DOHH2 (cell line): ENCODE results near the gene PUM2.
"Not testable (repeated sequence)": the region's sequence is repeated elsewhere in the genome, so short reads cannot be mapped to it uniquely, and the experiment has no call there.

Source experiments
- H3F3A ChIP-seq: fragments of 200-600 bp; sonication (generic), shearing (Covaris generic); 2 replicates; pipeline ENCODE4 v1.6.0; 2016; ENCODE audit warnings: antibody characterized with exemption, mild to moderate bottlenecking; ENCODE audit not compliant: control insufficient read depth, insufficient read depth
- H3K27ac ChIP-seq: fragments of 200-600 bp; sonication (generic); 2 replicates; pipeline ENCODE4 v1.5.1; 2014; ENCODE audit warnings: low read depth, mild to moderate bottlenecking, low read length, moderate library complexity
- H3K27me3 ChIP-seq: fragments of 200-600 bp; sonication (generic); 2 replicates; pipeline ENCODE4 v1.6.1; 2014; ENCODE audit warnings: mild to moderate bottlenecking, low read length, mixed read lengths; ENCODE audit not compliant: control insufficient read depth
- H3K36me3 ChIP-seq: fragments of 200-600 bp; sonication (generic); 2 replicates; pipeline ENCODE4 v1.6.1; 2014; ENCODE audit warnings: mild to moderate bottlenecking, low read length, moderate library complexity, mixed read lengths; ENCODE audit not compliant: control insufficient read depth
- H3K4me1 ChIP-seq: fragments of 200-600 bp; sonication (generic); 2 replicates; pipeline ENCODE4 v1.6.1; 2014; ENCODE audit warnings: mild to moderate bottlenecking, low read length, mixed read lengths; ENCODE audit not compliant: control insufficient read depth
- H3K4me2 ChIP-seq: fragments of 200-600 bp; sonication (generic); 2 replicates; pipeline ENCODE4 v1.6.0; 2014; ENCODE audit warnings: mild to moderate bottlenecking, low read length, moderate library complexity
- H3K4me3 ChIP-seq: fragments of 200-600 bp; sonication (generic); 2 replicates; pipeline ENCODE4 v1.5.1; 2014; ENCODE audit warnings: mild to moderate bottlenecking, low read length, mixed read lengths
- H3K79me2 ChIP-seq: fragments of 200-600 bp; sonication (generic); 2 replicates; pipeline ENCODE4 v1.6.1; 2014; ENCODE audit warnings: mild to moderate bottlenecking, low read length, mixed read lengths; ENCODE audit not compliant: control insufficient read depth
- H3K9me2 ChIP-seq: fragments of 200-600 bp; sonication (generic); replicated peaks from 2 replicates; pipeline ENCODE4 v1.6.1; 2014; ENCODE audit warnings: mild to moderate bottlenecking, low read length, mixed read lengths; ENCODE audit not compliant: control insufficient read depth
- H3K9me3 ChIP-seq: fragments of 200-600 bp; sonication (generic); 2 replicates; pipeline ENCODE4 v1.6.1; 2014; ENCODE audit warnings: antibody characterized with exemption, low read length, mixed read lengths; ENCODE audit not compliant: control insufficient read depth, insufficient read depth
- H4K20me1 ChIP-seq: fragments of 200-600 bp; sonication (generic); 2 replicates; pipeline ENCODE4 v1.6.0; 2014; ENCODE audit warnings: low read depth, mild to moderate bottlenecking, antibody characterized with exemption, low read length, moderate library complexity; ENCODE audit not compliant: control insufficient read depth, insufficient read depth
- EZH2phosphoT487 ChIP-seq: fragments of 200-600 bp; sonication (generic); IDR thresholded peaks from 2 replicates; pipeline ENCODE4 v1.6.1; 2017; ENCODE audit warnings: borderline replicate concordance, mild to moderate bottlenecking, antibody characterized with exemption, low read length, moderate library complexity, mixed read lengths
- TF ChIP-seq, protein P1 (sequence below): fragments of 200-600 bp; sonication (generic); IDR thresholded peaks from one replicate; pipeline ENCODE4 v1.5.1; 2014; ENCODE audit warnings: antibody characterized with exemption, mild to moderate bottlenecking, low read depth, low read length; ENCODE audit not compliant: poor library complexity, severe bottlenecking

PUM2 gene

DNA sequence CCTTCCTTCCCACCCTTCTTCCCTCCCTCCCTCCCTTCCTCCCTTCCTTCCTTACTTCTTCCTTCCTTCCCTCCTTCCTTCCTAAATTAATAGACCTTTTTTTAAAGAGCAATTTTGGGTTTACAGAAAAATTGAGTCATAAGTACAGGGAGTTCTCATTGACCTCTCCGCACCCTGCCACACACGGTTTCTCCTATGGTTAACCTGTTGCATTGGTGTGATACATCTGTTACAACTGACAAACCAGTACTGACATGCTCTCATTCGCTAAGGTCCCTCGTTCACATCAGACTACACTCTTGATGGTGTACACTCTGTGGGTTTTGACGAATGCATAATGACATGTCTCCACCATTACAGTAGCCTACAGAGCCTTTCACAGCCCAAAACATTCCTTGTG lies 114.1 kb downstream of the PUM2 start:
- H4K20me1 ChIP-seq, result no peaks in the 10 kb centered on the region
- no peaks in the 10 kb centered on the region for H3K9me2 ChIP-seq
- no peaks in the 10 kb centered on the region for H3K79me2 ChIP-seq
- no peaks in the 10 kb centered on the region for H3K4me1 ChIP-seq
- TF ChIP-seq, protein P1, sequence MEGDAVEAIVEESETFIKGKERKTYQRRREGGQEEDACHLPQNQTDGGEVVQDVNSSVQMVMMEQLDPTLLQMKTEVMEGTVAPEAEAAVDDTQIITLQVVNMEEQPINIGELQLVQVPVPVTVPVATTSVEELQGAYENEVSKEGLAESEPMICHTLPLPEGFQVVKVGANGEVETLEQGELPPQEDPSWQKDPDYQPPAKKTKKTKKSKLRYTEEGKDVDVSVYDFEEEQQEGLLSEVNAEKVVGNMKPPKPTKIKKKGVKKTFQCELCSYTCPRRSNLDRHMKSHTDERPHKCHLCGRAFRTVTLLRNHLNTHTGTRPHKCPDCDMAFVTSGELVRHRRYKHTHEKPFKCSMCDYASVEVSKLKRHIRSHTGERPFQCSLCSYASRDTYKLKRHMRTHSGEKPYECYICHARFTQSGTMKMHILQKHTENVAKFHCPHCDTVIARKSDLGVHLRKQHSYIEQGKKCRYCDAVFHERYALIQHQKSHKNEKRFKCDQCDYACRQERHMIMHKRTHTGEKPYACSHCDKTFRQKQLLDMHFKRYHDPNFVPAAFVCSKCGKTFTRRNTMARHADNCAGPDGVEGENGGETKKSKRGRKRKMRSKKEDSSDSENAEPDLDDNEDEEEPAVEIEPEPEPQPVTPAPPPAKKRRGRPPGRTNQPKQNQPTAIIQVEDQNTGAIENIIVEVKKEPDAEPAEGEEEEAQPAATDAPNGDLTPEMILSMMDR, result no peak
- TF ChIP-seq EZH2phosphoT487, result no peak
- no peaks in the 10 kb centered on the region for H3K36me3 ChIP-seq
- H3K4me3 ChIP-seq, result no peak overlapping the region
- no peaks in the 10 kb centered on the region for H3F3A ChIP-seq
- H3K4me2 ChIP-seq, result no peak overlapping the region
- peaks cover 14% of the 10 kb centered on the region for H3K27me3 ChIP-seq
- H3K27ac ChIP-seq, result no peak overlapping the region
- no peaks in the 10 kb centered on the region; the same call in 1 of the 2 replicates for H3K9me3 ChIP-seq

DNA sequence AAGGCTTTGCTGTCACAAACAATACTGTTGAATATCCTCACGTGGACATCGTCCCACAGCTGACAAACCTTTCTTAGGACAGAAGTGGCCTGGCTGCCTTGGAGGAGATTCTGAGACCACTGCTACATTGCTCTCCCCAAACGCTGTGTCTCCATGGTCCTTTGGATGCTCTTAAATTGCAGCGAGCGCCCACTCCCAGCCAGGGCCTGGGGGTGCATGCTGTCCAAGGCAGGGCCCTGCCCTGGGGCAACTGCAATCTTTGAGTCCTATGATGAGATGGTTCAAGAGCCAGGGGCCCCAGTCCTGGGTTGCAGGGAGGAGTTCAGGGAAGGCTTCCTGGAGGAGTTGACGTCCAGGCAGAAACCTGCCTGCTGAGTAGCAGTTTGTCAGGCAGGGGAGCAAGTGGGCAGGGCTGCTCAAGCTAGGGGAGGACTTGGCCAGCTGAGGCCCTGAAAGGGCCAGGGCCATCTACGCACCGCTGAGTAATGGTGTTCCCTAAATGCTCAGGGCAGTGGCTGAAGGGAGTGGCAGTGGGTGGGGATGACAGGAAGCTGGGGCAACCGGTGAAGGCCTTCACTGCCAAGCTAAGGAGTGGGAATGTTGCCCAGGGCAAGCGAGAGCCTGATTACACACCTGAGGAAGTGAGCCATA lies 114.9 kb downstream of the PUM2 start:
- no peaks in the 10 kb centered on the region for H3F3A ChIP-seq
- H3K4me2 ChIP-seq, result no peak overlapping the region
- no peaks in the 10 kb centered on the region for H3K9me2 ChIP-seq
- no peaks in the 10 kb centered on the region for H3K36me3 ChIP-seq
- H3K27ac ChIP-seq, result no peak overlapping the region
- peaks cover 14% of the 10 kb centered on the region for H3K27me3 ChIP-seq
- TF ChIP-seq, protein P1, result no peak
- TF ChIP-seq EZH2phosphoT487, result no peak
- no peaks in the 10 kb centered on the region; the same call in 1 of the 2 replicates for H3K9me3 ChIP-seq
- no peak overlapping the region for H3K4me3 ChIP-seq
- H3K4me1 ChIP-seq, result no peaks in the 10 kb centered on the region
- no peaks in the 10 kb centered on the region for H4K20me1 ChIP-seq
- no peaks in the 10 kb centered on the region for H3K79me2 ChIP-seq

DNA sequence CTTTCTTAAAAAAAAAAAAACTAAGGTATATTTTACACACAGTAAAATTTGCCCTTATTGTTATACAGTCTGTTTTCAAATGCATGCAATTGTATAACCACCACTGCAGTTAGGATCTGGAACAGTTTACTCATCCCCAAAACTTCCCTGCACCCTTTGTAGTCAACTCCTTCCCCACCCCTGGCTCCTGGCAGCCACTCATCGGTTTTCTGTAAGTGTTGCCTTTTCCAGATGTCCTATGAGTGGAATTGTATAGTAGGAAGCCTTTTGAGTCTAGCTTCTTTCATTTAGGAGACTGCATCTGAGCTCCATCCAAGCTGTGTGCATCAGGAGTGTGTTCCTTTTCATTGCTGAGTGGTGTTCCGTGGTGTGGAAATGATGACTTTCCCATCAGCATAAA lies 116.0 kb downstream of the PUM2 start:
- not testable (repeated sequence) for H3K9me3 ChIP-seq, H3K4me2 ChIP-seq, H4K20me1 ChIP-seq, H3F3A ChIP-seq, H3K36me3 ChIP-seq, H3K4me3 ChIP-seq, H3K79me2 ChIP-seq, H3K9me2 ChIP-seq, H3K27ac ChIP-seq, H3K4me1 ChIP-seq
- H3K27me3 ChIP-seq, result peaks cover 14% of the 10 kb centered on the region

DNA sequence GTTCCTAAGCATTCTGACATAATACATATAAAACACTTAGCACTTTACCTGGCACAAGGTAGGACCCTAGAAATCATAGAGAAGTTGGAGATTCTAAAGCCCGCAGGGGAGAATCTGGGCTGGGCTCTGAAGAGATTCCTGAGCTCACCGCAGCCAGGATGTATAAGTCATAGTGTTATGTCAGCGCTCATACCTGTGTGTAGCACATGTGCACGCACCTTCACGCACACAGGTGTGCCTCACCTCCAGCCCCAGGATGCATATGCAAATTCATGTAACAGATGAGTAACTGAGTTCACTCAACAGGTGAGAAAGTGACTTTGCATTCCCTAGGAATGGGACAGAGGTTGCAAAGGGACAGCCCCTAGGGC lies 117.8 kb downstream of the PUM2 start:
- H3F3A ChIP-seq, result no peaks in the 10 kb centered on the region
- no peaks in the 10 kb centered on the region for H3K79me2 ChIP-seq
- no peaks in the 10 kb centered on the region for H3K36me3 ChIP-seq
- no peak overlapping the region for H3K4me2 ChIP-seq
- peaks cover 11% of the 10 kb centered on the region for H3K27me3 ChIP-seq
- no peak overlapping the region for H3K4me3 ChIP-seq
- no peak overlapping the region for H3K27ac ChIP-seq
- no peaks in the 10 kb centered on the region for H3K4me1 ChIP-seq
- no peaks in the 10 kb centered on the region; the same call in 1 of the 2 replicates for H3K9me3 ChIP-seq
- H4K20me1 ChIP-seq, result no peaks in the 10 kb centered on the region
- H3K9me2 ChIP-seq, result no peaks in the 10 kb centered on the region
- TF ChIP-seq EZH2phosphoT487, result no peak
- TF ChIP-seq, protein P1, result no peak
